GM23248 (cell line): ENCODE data around the gene CRHR2.

ENCODE experiments used
- EZH2 ChIP-seq: fragments of 200-600 bp; sonication (generic); IDR thresholded peaks from 2 replicates; pipeline ENCODE4 v1.6.1; 2018; ENCODE audit warnings: antibody characterized with exemption, mild to moderate bottlenecking; ENCODE audit not compliant: insufficient read depth, poor library complexity, severe bottlenecking
- EZH2phosphoT487 ChIP-seq: fragments of 200-600 bp; sonication (generic); IDR thresholded peaks from 2 replicates; pipeline ENCODE4 v1.6.1; 2018; ENCODE audit warnings: antibody characterized with exemption, moderate library complexity, mild to moderate bottlenecking, low read depth; ENCODE audit not compliant: insufficient read depth

DNA sequence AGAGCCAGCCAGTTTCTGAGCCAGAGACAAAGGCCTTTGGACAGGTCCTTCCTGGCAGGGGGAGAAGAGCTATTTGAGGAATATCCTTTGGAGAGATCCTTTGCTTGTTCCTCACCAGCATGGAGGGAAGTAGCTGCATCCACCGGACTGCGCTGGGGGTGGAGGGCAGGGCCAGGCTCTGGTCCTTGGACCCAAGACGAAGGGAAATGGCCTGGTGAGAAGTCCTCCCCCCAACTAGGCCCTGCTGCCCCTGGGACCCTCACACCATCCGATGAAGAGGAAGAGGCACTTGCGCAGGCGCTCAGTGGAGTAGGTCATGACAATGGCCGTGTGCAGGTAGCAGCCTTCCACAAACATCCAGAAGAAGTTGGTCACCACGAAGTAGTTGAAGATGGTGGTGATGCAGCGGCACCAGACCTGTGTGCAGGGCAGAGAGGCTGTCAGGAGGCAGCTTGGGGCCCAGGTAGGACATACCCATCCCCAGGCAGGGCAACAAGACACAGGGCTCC lies 19.8 kb downstream of the CRHR2 start:
- no peak for TF ChIP-seq EZH2
- no peak for TF ChIP-seq EZH2phosphoT487
